Hematopoietic multipotent progenitor cell treated with erythropoietin and hydrocortisone succinate and interleukin-3 and kit ligand, for 17 days (in vitro differentiated cells): Measurements from ENCODE around the gene FLT3.
"Not testable (repeated sequence)": the region's sequence is repeated elsewhere in the genome, so short reads cannot be mapped to it uniquely, and the experiment has no call there.

ENCODE experiments used
- DNase-seq: peaks from one replicate; pipeline ENCODE4 v3.0.0-alpha.2; 2015; ENCODE audit warnings: low spot score

The FLT3 gene

GRCh38 chr13:28044608-28045007 is 55.8 kb downstream of the FLT3 start:
- no peak for DNase-seq

GRCh38 chr13:28043224-28043623 is 57.2 kb downstream of the FLT3 start:
- DNase-seq: no peak

GRCh38 chr13:28041501-28041900 is 58.9 kb downstream of the FLT3 start:
- DNase-seq: no peak

- no peak for DNase-seq
Measured at GRCh38 chr13:28041031-28041461, 59.3 kb downstream of the FLT3 start.

GRCh38 chr13:28037399-28037798 is 63.0 kb downstream of the FLT3 start:
- no peak for DNase-seq

GRCh38 chr13:28035146-28035782 is 65.1 kb downstream of the FLT3 start:
- DNase-seq: no peak

- DNase-seq: no peak
Measured at GRCh38 chr13:28033894-28034655, 66.3 kb downstream of the FLT3 start.

- DNase-seq: not testable (repeated sequence)
Measured at GRCh38 chr13:28032438-28032837, 67.9 kb downstream of the FLT3 start.

- DNase-seq: no peak
Measured at GRCh38 chr13:28031896-28032288, 68.5 kb downstream of the FLT3 start.

- DNase-seq: no peak
Measured at GRCh38 chr13:28031220-28031895, 69.0 kb downstream of the FLT3 start.

GRCh38 chr13:28027607-28028364 is 72.6 kb downstream of the FLT3 start:
- no peak for DNase-seq

GRCh38 chr13:28027071-28027470 is 73.3 kb downstream of the FLT3 start:
- no peak for DNase-seq

- DNase-seq: no peak
Measured at GRCh38 chr13:28026508-28026907, 73.9 kb downstream of the FLT3 start.

GRCh38 chr13:28022848-28023518 is 77.4 kb downstream of the FLT3 start:
- no peak for DNase-seq

GRCh38 chr13:28014301-28014700 is 86.1 kb downstream of the FLT3 start:
- no peak for DNase-seq

GRCh38 chr13:28013482-28013881 is 86.9 kb downstream of the FLT3 start:
- DNase-seq: no peak

GRCh38 chr13:28012896-28013295 is 87.5 kb downstream of the FLT3 start:
- DNase-seq: no peak

GRCh38 chr13:28012383-28012782 is 88.0 kb downstream of the FLT3 start:
- no peak for DNase-seq

GRCh38 chr13:28010046-28010445 is 90.3 kb downstream of the FLT3 start:
- DNase-seq: no peak

GRCh38 chr13:28005016-28005415 is 95.4 kb downstream of the FLT3 start:
- not testable (repeated sequence) for DNase-seq

- no peak for DNase-seq
Measured at GRCh38 chr13:28002886-28003698, 97.3 kb downstream of the FLT3 start.
